ENCODE results near the gene LRRC52. TPM values are rescaled to one million over a fixed set of nuclear protein-coding genes. Genes with fewer than 3 reads are reported as not detected.
"Not testable (repeated sequence)": the region's sequence is repeated elsewhere in the genome, so short reads cannot be mapped to it uniquely, and the experiment has no call there.

Gene LRRC52
- total RNA-seq, 1 donor from 2014 or later: not detected

DNA sequence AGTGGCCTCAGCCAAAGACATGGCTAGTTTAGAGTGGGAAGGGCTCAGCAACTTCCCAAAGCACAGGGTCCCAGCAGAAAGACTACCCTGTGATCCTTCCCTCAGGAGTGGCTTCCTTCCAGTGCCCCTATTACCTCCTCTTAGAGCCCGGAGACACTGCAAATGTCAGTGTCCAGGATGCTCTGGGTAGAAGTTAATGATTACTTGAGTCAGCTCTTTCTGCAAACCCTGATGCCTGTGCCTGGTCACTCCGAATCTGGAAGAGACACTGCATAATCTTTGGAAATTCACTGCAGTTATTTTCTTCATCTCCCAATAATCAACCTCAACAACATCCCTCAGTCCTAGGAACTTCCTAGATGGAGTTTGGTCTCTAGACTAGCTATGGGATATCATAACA lies 60.0 kb downstream of the LRRC52 start:
- TF ChIP-seq, protein P1, sequence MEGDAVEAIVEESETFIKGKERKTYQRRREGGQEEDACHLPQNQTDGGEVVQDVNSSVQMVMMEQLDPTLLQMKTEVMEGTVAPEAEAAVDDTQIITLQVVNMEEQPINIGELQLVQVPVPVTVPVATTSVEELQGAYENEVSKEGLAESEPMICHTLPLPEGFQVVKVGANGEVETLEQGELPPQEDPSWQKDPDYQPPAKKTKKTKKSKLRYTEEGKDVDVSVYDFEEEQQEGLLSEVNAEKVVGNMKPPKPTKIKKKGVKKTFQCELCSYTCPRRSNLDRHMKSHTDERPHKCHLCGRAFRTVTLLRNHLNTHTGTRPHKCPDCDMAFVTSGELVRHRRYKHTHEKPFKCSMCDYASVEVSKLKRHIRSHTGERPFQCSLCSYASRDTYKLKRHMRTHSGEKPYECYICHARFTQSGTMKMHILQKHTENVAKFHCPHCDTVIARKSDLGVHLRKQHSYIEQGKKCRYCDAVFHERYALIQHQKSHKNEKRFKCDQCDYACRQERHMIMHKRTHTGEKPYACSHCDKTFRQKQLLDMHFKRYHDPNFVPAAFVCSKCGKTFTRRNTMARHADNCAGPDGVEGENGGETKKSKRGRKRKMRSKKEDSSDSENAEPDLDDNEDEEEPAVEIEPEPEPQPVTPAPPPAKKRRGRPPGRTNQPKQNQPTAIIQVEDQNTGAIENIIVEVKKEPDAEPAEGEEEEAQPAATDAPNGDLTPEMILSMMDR (IDR thresholded peaks at IDR 0.05; ENCODE audit: insufficient read depth, low read length, severe bottlenecking): no peak
- Histone ChIP-seq H3K36me3 (ENCODE audit: control insufficient read depth, insufficient read depth, low read length) (no peaks in the 10 kb centered on the region), H3K4me3 (ENCODE audit: low read depth, low read length) (no peak overlapping the region), H3K27me3 (ENCODE audit: control insufficient read depth, insufficient read depth, low read length) (no peaks in the 10 kb centered on the region)
- no peak for DNase-seq (ENCODE audit: low read depth)
- FAIRE-seq: no peak

DNA sequence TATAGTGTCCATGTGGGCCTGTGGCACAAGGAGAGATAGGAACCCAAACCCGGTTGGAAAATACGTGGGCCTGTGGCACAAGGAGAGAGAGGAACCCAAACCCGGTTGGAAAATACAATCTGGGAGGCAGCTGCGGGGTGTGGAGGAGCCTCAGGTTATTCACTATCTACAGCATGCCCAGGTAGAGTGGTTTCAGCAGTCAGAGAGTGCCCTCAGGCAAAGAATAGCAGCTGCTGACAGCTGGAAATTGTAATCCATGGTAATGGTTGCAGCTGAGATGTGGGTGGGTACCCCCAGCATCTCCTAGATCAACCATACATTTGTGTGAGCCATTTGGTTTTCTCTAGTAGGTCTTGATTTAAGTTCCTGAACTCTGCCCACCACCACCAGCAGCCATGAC lies 61.4 kb downstream of the LRRC52 start:
- no peak for DNase-seq (ENCODE audit: low read depth)
- H3K4me3 ChIP-seq (ENCODE audit: low read depth, low read length): no peak overlapping the region
- H3K27me3 ChIP-seq (ENCODE audit: control insufficient read depth, insufficient read depth, low read length): no peaks in the 10 kb centered on the region
- TF ChIP-seq, protein P1 (IDR thresholded peaks at IDR 0.05; ENCODE audit: insufficient read depth, low read length, severe bottlenecking): no peak
- FAIRE-seq: no peak
- no peaks in the 10 kb centered on the region for H3K36me3 ChIP-seq (ENCODE audit: control insufficient read depth, insufficient read depth, low read length)

DNA sequence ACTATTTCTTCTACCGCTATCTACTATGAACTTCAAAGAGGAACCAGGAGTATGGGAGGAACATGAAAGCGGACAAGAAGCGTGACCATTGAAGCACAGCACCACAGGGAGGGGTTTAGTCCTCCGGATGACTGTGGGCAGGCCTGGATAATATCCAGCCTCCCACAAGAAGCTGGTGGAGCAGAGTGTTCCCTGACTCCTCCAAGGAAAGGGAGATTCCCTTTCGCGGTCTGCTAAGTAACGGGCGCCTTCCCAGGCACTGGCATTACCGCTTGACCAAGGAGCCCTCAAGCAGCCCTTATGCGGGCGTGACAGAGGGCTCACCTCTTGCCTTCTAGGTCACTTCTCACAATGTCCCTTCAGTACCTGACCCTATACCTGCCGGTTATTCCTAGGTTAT lies 62.9 kb downstream of the LRRC52 start:
- not testable (repeated sequence) for DNase-seq (ENCODE audit: low read depth); FAIRE-seq; H3K27me3 ChIP-seq (ENCODE audit: control insufficient read depth, insufficient read depth, low read length); H3K36me3 ChIP-seq (ENCODE audit: control insufficient read depth, insufficient read depth, low read length); H3K4me3 ChIP-seq (ENCODE audit: low read depth, low read length)

DNA sequence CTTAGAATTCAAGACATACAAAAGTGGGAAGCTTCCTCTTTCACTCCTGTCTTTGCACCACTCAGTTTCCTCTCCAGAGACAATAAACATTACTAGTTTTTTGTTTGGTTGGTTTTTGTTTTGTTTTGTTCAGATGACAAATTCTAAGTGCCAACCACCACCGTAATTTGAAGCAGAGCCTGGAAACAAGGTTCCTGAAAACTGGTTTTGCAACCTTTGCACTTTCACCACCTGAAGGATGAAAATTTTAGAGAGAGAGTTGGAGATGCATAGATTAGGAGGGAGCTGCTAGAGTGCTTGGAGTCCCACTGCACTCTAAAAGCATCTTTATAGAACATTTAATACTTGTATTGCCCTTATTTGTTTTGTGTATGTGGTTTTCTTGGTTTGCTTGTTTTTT lies 67.1 kb downstream of the LRRC52 start:
- FAIRE-seq (no peak), DNase-seq (ENCODE audit: low read depth) (peak; percentile 14)
- TF ChIP-seq, protein P1 (IDR thresholded peaks at IDR 0.05; ENCODE audit: insufficient read depth, low read length, severe bottlenecking): no peak
- H3K27me3 ChIP-seq (ENCODE audit: control insufficient read depth, insufficient read depth, low read length): no peaks in the 10 kb centered on the region
- H3K36me3 ChIP-seq (ENCODE audit: control insufficient read depth, insufficient read depth, low read length): no peaks in the 10 kb centered on the region
- H3K4me3 ChIP-seq (ENCODE audit: low read depth, low read length): no peak overlapping the region

- TF ChIP-seq, protein P1 (IDR thresholded peaks at IDR 0.05; ENCODE audit: insufficient read depth, low read length, severe bottlenecking): no peak
Observed at GRCh38 chr1:165612062-165612461, 68.3 kb downstream of the LRRC52 start.

More at GRCh38 chr1:165612062-165612461, 68.3 kb downstream of the LRRC52 start:
- no peak for FAIRE-seq
- peak; percentile 52 for DNase-seq (ENCODE audit: low read depth)
- H3K27me3 ChIP-seq (ENCODE audit: control insufficient read depth, insufficient read depth, low read length): no peaks in the 10 kb centered on the region
- H3K4me3 ChIP-seq (ENCODE audit: low read depth, low read length): no peak overlapping the region
- H3K36me3 ChIP-seq (ENCODE audit: control insufficient read depth, insufficient read depth, low read length): no peaks in the 10 kb centered on the region

Other genes with a start within 250 kb of the LRRC52 start
- gene LMX1A, start 187.3 kb upstream of the LRRC52 start, total RNA-seq: not detected in 2 replicates
- gene RXRG, start 98.9 kb upstream of the LRRC52 start, total RNA-seq: not detected in 2 replicates
- gene MGST3, start 87.2 kb downstream of the LRRC52 start, total RNA-seq: 50.3 and 64.3 TPM in 2 replicates
- gene ALDH9A1, start 154.6 kb downstream of the LRRC52 start, total RNA-seq: 44.0 and 51.5 TPM in 2 replicates
- 75.4 and 80.6 TPM in 2 replicates for gene TMCO1, start 224.9 kb downstream of the LRRC52 start, total RNA-seq

All from bronchial epithelial cell (primary cell).